Measurements from ENCODE around the gene AFAP1.

Gene AFAP1

DNA sequence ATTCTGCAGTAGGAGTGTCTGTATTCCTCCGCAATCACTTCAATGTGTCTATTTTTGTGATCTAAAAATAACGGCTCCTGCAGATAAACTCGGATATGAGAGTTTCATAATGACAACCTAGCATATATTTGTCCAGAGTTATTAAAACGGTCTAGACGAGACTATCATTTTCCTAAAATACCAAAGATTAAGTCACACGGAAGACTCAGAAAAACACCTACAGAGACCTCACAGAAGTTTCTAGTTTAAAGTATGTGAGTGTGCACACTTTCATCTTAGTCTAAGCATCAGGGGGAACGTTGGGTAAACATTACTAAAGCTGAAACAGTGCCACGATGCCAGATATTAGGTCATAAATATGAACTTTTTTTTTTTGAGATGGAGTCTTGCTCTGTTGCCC lies 156.9 kb downstream of the AFAP1 start:
- no peak for DNase-seq (ENCODE audit: low read depth)

GRCh38 chr4:7781993-7782392 lies 157.7 kb downstream of the AFAP1 start:
- no peak for DNase-seq (ENCODE audit: low read depth)

GRCh38 chr4:7781366-7781765 lies 158.3 kb downstream of the AFAP1 start:
- no peak for DNase-seq (ENCODE audit: low read depth)

DNA sequence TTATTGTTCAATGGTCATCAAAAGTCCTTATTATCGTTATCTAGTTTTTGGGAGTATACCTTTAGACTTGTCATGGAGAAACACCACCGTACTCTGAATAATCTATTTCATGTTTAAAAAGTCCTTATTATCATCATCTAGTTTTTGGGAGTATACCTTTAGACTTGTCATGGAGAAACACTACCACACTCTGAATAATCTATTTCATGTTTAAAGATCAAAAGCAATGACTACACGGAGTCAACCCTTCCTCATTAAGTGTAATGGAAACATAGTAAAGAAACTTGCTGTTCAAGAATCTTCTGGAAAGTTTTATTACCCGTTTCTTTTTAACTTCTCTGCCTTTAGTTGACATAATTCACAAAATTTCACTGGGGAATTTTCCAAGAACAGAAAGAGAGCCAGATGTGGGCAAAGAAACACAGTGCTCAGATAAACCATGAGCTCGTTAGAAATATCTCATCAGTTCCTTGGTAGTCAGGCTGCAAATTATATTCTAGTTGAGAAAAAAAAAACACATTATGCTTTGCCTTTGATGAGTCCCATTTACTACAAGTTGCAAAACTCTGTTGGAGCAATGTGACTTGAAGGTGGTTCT lies 158.8 kb downstream of the AFAP1 start:
- DNase-seq (ENCODE audit: low read depth) = no peak

DNA sequence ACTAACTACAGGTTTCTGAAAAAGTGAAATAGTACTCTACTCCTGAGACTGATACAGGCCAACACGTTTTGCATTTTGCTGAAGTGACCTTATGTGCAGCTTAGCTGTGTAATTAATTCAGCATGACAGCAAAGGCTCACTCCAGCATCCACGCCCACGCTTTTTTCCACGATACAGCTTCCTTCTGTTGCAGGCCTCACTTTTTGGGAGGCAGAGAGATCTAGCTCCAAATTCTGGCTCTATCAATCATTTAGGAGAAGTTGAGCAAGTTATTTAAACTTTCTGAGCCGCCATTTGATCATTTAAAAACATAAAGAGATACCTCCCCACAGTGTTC lies 160.3 kb downstream of the AFAP1 start:
- DNase-seq (ENCODE audit: low read depth) = no peak

GRCh38 chr4:7778510-7779431 lies 160.9 kb downstream of the AFAP1 start:
- no peak for DNase-seq (ENCODE audit: low read depth)

DNA sequence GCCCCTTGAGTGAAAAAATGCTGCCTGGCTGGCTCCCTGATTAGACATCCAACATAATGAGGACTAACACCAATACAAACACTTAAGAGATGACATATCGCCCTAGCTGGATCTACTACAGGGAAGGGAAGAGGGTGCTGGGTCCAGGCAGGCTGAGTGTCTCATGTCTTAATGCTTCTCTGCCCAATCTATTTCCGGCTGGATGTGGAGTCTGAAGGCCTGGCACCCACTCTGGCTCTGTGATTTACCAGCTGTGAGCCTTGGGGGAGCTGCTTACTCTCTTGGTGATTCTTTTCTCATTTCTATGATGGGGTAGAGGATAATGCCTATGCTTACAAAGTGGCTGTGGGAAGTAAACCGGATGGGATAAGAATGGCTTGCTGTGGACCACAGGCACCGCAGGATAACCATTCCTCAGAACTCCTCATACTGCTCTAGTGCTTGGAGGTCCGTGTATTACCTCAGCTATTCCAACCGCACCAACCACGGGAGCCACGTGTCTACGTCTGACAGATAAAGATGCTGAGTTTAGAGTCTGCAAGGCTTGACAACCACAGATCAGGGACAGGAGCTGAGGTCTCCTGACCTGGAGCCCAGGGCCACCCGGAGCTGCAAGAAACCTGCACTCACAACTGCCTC lies 161.7 kb downstream of the AFAP1 start:
- DNase-seq (ENCODE audit: low read depth) = no peak

- no peak for DNase-seq (ENCODE audit: low read depth)
Observed at GRCh38 chr4:7777017-7777710, 162.5 kb downstream of the AFAP1 start.

- DNase-seq (ENCODE audit: low read depth) = no peak
Observed at GRCh38 chr4:7775396-7775795, 164.3 kb downstream of the AFAP1 start.

- DNase-seq (ENCODE audit: low read depth) = no peak
Observed at GRCh38 chr4:7774301-7775294, 165.1 kb downstream of the AFAP1 start.

DNA sequence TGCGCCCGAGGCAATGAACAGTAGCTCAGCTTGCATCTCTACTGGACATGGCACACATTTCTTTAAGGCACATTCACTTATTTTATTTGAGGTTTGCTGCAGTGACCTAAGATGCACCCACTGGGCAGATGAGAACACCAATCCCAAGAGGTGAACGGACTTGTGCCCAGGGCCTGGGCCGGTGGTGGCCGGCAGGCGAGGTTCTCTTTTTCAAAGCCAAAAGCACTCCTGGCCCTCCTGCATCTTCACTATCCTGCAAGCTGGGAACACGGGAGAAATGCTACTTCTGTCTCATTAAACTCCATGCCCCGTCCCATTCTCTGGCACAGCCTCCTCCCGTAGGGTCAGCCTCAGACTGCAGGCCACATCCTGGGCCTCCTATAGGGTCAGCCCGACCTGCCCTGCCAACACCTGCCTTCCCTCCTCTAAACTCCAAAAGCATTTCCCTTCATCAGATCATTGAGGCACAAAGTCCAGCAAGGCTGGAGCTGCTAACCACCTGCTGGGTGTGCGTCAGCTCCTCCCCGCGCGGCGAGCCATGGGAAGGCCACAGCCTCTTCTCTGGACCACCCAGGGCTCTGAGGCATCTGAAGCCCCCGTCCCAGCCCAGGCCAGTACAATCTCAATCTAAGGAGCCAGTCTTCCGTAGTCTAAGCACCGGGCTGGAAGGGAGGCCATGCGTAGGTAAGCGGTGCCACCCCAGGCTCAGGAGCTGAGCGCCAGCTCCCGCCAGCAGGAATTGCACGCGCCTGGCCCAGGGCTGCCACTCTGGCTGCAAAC lies 166.1 kb downstream of the AFAP1 start:
- no peak for DNase-seq (ENCODE audit: low read depth)

DNA sequence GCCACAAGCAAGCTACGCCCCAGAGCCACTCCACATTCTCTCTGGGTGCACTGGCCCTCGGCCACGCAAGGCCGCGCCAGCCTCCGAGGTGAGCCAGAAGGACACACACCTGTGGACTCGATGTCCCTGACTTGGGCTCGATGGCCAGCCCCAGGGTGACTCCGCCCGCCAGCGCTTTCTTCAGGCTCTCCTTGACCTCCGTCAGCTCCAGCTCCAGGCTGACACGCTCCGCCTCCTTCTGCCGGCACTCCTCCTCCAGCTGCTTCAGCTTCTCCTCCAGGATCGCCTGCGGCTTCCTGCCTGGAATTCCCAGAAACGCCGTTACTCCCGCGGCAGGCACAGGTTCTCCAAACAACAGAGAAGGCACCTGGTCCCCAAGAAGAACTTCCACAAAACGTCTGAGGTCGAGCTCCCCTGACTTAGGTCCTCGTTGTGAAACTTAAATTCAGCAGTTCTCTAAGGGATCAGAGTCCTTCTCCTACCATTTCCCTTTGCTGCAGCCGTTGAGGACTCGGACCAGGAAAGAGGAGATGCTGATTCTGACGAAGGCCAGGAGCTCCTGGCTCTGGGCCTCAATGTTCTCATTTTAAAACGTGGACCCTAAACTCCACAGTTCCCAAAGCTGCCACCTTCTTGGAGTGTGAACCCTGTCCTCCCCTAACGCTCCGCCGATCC lies 166.8 kb downstream of the AFAP1 start:
- DNase-seq (ENCODE audit: low read depth) = no peak

DNA sequence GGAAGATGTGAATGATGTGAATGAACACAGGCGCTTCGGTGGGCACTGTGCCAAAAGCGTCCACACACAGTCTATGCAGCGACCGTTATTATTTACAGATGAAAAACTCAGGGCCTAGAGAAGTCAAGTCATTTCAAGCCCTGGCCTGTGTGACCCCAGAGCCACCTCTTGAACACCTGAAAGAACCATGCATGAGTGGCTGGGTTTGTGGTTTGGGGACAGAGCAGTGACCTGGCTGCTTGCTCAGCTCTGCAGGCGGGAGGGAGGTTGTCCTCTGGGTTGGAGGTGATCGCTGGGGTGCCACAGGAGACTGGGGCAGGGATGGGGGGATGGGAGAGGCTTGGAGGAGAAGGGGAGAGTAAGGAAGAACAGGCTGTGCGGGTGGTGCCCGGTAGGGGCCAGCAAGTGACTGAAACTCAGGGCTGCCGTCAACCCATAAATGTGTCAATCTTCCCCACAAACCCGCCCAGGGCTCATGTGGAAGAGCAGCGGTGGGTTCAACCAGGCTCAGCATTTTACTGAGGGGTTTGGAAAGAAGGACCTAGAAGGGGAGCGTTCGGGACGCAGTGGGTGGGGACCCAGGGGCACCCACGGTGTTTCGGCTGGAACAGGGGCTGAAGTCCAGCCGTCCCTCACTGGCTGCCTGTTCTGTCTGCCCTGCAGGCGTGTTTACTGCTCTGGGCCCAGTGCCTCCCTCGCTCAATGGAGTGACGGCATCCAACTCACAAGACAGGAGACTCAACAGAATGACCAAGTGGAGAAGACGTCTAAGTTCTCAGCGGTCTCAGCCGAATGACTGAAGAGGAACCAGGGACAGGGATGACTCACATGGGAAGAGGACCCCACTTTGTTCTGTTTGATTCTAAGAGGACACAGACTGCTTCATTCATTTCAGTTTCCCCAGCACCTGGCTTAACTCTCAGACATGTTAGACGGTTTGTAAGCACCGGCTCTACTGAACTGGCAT lies 167.8 kb downstream of the AFAP1 start:
- DNase-seq (ENCODE audit: low read depth) = no peak

- DNase-seq (ENCODE audit: low read depth) = no peak
Observed at GRCh38 chr4:7771056-7771455, 168.6 kb downstream of the AFAP1 start.

DNA sequence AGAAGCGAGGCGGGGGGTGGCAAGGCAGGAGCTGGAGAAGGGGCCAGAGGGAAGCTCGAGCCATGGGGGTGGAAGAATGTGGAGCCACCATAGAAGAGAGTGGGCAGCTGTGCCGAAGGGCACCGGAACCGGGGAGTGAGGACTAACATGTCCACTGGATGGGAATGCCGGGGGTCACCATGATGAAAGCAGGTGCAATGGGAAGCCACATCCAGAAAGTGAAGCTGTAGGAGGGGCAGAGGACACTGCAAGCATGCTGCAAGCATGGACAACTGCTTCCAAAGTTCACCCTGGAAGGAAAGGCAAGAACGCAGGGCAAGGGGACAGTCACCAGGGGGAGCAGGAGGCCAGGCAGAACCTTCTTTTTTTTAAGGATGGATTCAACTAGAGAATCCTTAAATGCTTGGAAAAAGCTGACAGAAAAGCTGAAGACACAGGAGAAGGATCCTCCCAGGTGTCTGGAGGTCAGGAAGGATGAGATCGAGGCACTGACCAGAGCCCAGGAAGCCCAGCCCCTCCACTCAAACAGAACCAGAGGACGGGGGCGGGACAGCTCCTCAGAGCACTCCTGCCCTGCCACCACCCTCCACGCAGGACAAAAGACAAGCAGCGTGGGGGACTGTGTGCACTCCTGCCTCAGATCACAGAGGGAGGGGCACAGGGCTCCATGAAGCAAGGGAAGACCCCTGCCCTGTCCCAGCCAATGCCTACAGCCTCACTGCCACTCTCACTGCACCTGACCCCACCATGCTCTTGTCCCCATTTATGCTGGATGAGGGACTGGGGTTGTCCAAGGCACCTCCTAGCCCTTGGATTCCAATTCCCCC lies 169.2 kb downstream of the AFAP1 start:
- DNase-seq (ENCODE audit: low read depth) = no peak

GRCh38 chr4:7769396-7770223 lies 170.1 kb downstream of the AFAP1 start:
- DNase-seq (ENCODE audit: low read depth) = no peak

GRCh38 chr4:7768736-7769135 lies 170.9 kb downstream of the AFAP1 start:
- DNase-seq (ENCODE audit: low read depth) = no peak

Measured in stimulated activated CD8-positive, alpha-beta memory T cell treated with anti-CD3 and anti-CD28 coated beads, Interleukin-12 subunit alpha, Interleukin-12 subunit beta, amount 100 ng/mL, for 4 hours (primary cell).